IgD-negative memory B cell (primary cell): ENCODE data around the gene USP36. TPM values are rescaled to one million over a fixed set of nuclear protein-coding genes. Genes with fewer than 3 reads are reported as not detected.
"Not testable (repeated sequence)": the region's sequence is repeated elsewhere in the genome, so short reads cannot be mapped to it uniquely, and the experiment has no call there.

Experiments used
- H3K27ac Mint-ChIP-seq, 3 donors: one replicate each; pipeline ENCODE4 v1.8.0; 2020 to 2022; ENCODE audit warnings: mild to moderate bottlenecking in 3 of 3, mixed read lengths in 3 of 3, moderate library complexity in 1 of 3
- H3K27me3 Mint-ChIP-seq: one replicate; pipeline ENCODE4 v1.8.0; 2021; ENCODE audit warnings: mixed read lengths
- H3K36me3 Mint-ChIP-seq: one replicate; pipeline ENCODE4 v1.8.0; 2020; ENCODE audit warnings: mild to moderate bottlenecking, mixed read lengths
- H3K4me1 Mint-ChIP-seq, 3 donors: one replicate each; pipeline ENCODE4 v1.8.0; 2020 to 2022; ENCODE audit warnings: mixed read lengths in 3 of 3, mild to moderate bottlenecking in 1 of 3
- H3K4me3 Mint-ChIP-seq, 4 donors: one replicate each; pipeline ENCODE4 v1.8.0; 2020 to 2022; ENCODE audit warnings: mild to moderate bottlenecking in 4 of 4, mixed read lengths in 4 of 4, moderate library complexity in 3 of 4
- H3K9me3 Mint-ChIP-seq, 3 donors: one replicate each; pipeline ENCODE4 v1.8.0; 2020 to 2021; ENCODE audit warnings: mixed read lengths in 3 of 3, mild to moderate bottlenecking in 1 of 3
- polyA plus RNA-seq: library from polyadenylated mRNA; unstranded; fragments of 300-500 nt; fragmentation: Illumina TruSeq; gene quantifications from one replicate; pipeline ENCODE4 v1.2.3, GENCODE V29; 2021

Gene USP36
- 28.8 TPM for polyA plus RNA-seq

GRCh38 chr17:78840780-78841611 is at the start of gene USP36:
USP36 (minus strand) TSS chr17:78840814; CDS start chr17:78836363, 4,451 bp downstream.
- H3K9me3 Mint-ChIP-seq, result no peaks in the 10 kb centered on the region
- peaks cover 13 to 30% (median 23%) of the 10 kb centered on the region in 3 donors for H3K4me1 Mint-ChIP-seq
- peaks cover 5% of the 10 kb centered on the region for H3K36me3 Mint-ChIP-seq
- H3K27me3 Mint-ChIP-seq, result peaks cover 1% of the 10 kb centered on the region
- H3K4me3 Mint-ChIP-seq, result peak within 1 kb of the TSS; percentile 90 to 98 (median 94)
- peak within 1 kb of the TSS; percentile 95 to 98 (median 96) for H3K27ac Mint-ChIP-seq

- not testable (repeated sequence) for H3K36me3 Mint-ChIP-seq, H3K27me3 Mint-ChIP-seq, H3K9me3 Mint-ChIP-seq
- Mint-ChIP-seq H3K4me3 (peak overlapping the region; percentile 85 to 97 (median 90)), H3K27ac (peak overlapping the region; percentile 95 to 98 (median 97)), H3K4me1 (peaks cover 36 to 53% (median 44%) of the 10 kb centered on the region in 3 donors)
Measured at GRCh38 chr17:78890096-78890495, 49.5 kb upstream of the USP36 start.

- Mint-ChIP-seq H3K27me3 (peaks cover 9% of the 10 kb centered on the region), H3K9me3 (no peaks in the 10 kb centered on the region), H3K4me3 (peak overlapping the region; percentile 85 to 97 (median 90)), H3K4me1 (peaks cover 33 to 52% (median 43%) of the 10 kb centered on the region in 3 donors), H3K27ac (peak overlapping the region; percentile 95 to 98 (median 97)), H3K36me3 (peaks cover 7% of the 10 kb centered on the region)
Measured at GRCh38 chr17:78889531-78889930, 48.9 kb upstream of the USP36 start.

- peak overlapping the region; percentile 85 to 97 (median 90) for H3K4me3 Mint-ChIP-seq
- peaks cover 9% of the 10 kb centered on the region for H3K27me3 Mint-ChIP-seq
- H3K27ac Mint-ChIP-seq, result peak overlapping the region; percentile 95 to 98 (median 97)
- H3K4me1 Mint-ChIP-seq, result peaks cover 31 to 52% (median 42%) of the 10 kb centered on the region in 3 donors
- H3K36me3 Mint-ChIP-seq, result peaks cover 7% of the 10 kb centered on the region
- no peaks in the 10 kb centered on the region for H3K9me3 Mint-ChIP-seq
Measured at GRCh38 chr17:78888941-78889518, 48.4 kb upstream of the USP36 start.

GRCh38 chr17:78886954-78887353 is 46.3 kb upstream of the USP36 start:
- H3K27ac Mint-ChIP-seq, result no peak overlapping the region
- H3K4me1 Mint-ChIP-seq, result peaks cover 34 to 40% (median 38%) of the 10 kb centered on the region in 3 donors
- peaks cover 4% of the 10 kb centered on the region for H3K36me3 Mint-ChIP-seq
- peak overlapping the region in 1 of 4 donors; percentile 31 for H3K4me3 Mint-ChIP-seq
- peaks cover 16% of the 10 kb centered on the region for H3K27me3 Mint-ChIP-seq
- no peaks in the 10 kb centered on the region for H3K9me3 Mint-ChIP-seq

GRCh38 chr17:78885956-78886355 is 45.3 kb upstream of the USP36 start:
- no peak overlapping the region for H3K27ac Mint-ChIP-seq
- H3K9me3 Mint-ChIP-seq, result no peaks in the 10 kb centered on the region
- peaks cover 4% of the 10 kb centered on the region for H3K36me3 Mint-ChIP-seq
- peaks cover 16% of the 10 kb centered on the region for H3K27me3 Mint-ChIP-seq
- peaks cover 26 to 30% (median 30%) of the 10 kb centered on the region in 3 donors for H3K4me1 Mint-ChIP-seq
- peak overlapping the region in 1 of 4 donors; percentile 41 for H3K4me3 Mint-ChIP-seq

GRCh38 chr17:78884876-78885667 is 44.5 kb upstream of the USP36 start:
- no peak overlapping the region for H3K4me3 Mint-ChIP-seq
- H3K4me1 Mint-ChIP-seq, result peaks cover 19 to 25% (median 24%) of the 10 kb centered on the region in 3 donors
- peaks cover 17% of the 10 kb centered on the region for H3K27me3 Mint-ChIP-seq
- peak overlapping the region in 1 of 3 donors; percentile 93 for H3K27ac Mint-ChIP-seq
- peaks cover 4% of the 10 kb centered on the region for H3K36me3 Mint-ChIP-seq
- H3K9me3 Mint-ChIP-seq, result no peaks in the 10 kb centered on the region

- Mint-ChIP-seq H3K27me3 (peaks cover 19% of the 10 kb centered on the region), H3K9me3 (no peaks in the 10 kb centered on the region), H3K4me1 (peaks cover 12 to 28% (median 21%) of the 10 kb centered on the region in 3 donors), H3K4me3 (no peak overlapping the region), H3K27ac (no peak overlapping the region), H3K36me3 (peaks cover 4% of the 10 kb centered on the region)
Measured at GRCh38 chr17:78884148-78884825, 43.7 kb upstream of the USP36 start.

GRCh38 chr17:78883533-78884131 is 43.0 kb upstream of the USP36 start:
- peaks cover 6% of the 10 kb centered on the region for H3K36me3 Mint-ChIP-seq
- H3K4me1 Mint-ChIP-seq, result peaks cover 11 to 26% (median 15%) of the 10 kb centered on the region in 3 donors
- no peak overlapping the region for H3K27ac Mint-ChIP-seq
- peak overlapping the region in 1 of 4 donors; percentile 28 for H3K4me3 Mint-ChIP-seq
- no peaks in the 10 kb centered on the region for H3K9me3 Mint-ChIP-seq
- H3K27me3 Mint-ChIP-seq, result peaks cover 22% of the 10 kb centered on the region

- Mint-ChIP-seq H3K27ac (no peak overlapping the region), H3K4me3 (peak overlapping the region in 2 of 4 donors; percentile 28 to 74), H3K9me3 (no peaks in the 10 kb centered on the region), H3K36me3 (peaks cover 6% of the 10 kb centered on the region), H3K4me1 (peaks cover 9 to 26% (median 13%) of the 10 kb centered on the region in 3 donors), H3K27me3 (peaks cover 22% of the 10 kb centered on the region)
Measured at GRCh38 chr17:78883089-78883532, 42.5 kb upstream of the USP36 start.

- H3K27me3 Mint-ChIP-seq, result peaks cover 23% of the 10 kb centered on the region
- H3K27ac Mint-ChIP-seq, result no peak overlapping the region
- H3K4me1 Mint-ChIP-seq, result peaks cover 9 to 24% (median 10%) of the 10 kb centered on the region in 3 donors
- H3K9me3 Mint-ChIP-seq, result no peaks in the 10 kb centered on the region
- H3K4me3 Mint-ChIP-seq, result peak overlapping the region in 2 of 4 donors; percentile 18 to 27
- H3K36me3 Mint-ChIP-seq, result peaks cover 3% of the 10 kb centered on the region
Measured at GRCh38 chr17:78882540-78883088, 42.0 kb upstream of the USP36 start.

GRCh38 chr17:78879635-78880186 is 39.1 kb upstream of the USP36 start:
- Mint-ChIP-seq H3K9me3 (no peaks in the 10 kb centered on the region), H3K4me1 (peaks cover 2 to 18% (median 9%) of the 10 kb centered on the region in 3 donors), H3K27me3 (peaks cover 33% of the 10 kb centered on the region), H3K36me3 (peaks cover 1% of the 10 kb centered on the region), H3K27ac (peak overlapping the region; percentile 31 to 63 (median 42)), H3K4me3 (peak overlapping the region in 3 of 4 donors; percentile 63 to 87 (median 81))

GRCh38 chr17:78878871-78879527 is 38.4 kb upstream of the USP36 start:
- Mint-ChIP-seq H3K27me3 (peaks cover 31% of the 10 kb centered on the region), H3K36me3 (peaks cover 2% of the 10 kb centered on the region), H3K27ac (peak overlapping the region in 1 of 3 donors; percentile 51), H3K9me3 (no peaks in the 10 kb centered on the region), H3K4me3 (peak overlapping the region in 3 of 4 donors; percentile 30 to 87 (median 81)), H3K4me1 (peaks cover 2 to 18% (median 9%) of the 10 kb centered on the region in 3 donors)
